H1 (cell line): ENCODE results near the gene ZBTB24. TPM values are rescaled to one million over a fixed set of nuclear protein-coding genes. Genes with fewer than 3 reads are reported as not detected.

Experiments
- polyA plus RNA-seq, 7 experiments: library from polyadenylated mRNA; depleted of rRNA in 3 of 7; stranded (reverse) in 5 of 7; unstranded in 2 of 7; fragments of >200 nt in 5 of 7; fragments of 200-250 nt in 2 of 7; gene quantifications; 1 replicate in 5 of 7; 2 replicates in 1 of 7; 4 replicates in 1 of 7; pipeline versions ENCODE4 v1.2.1 to v1.2.3, GENCODE V29; 2011 to 2013; ENCODE audit warnings: missing spikeins in 2 of 7, mixed read lengths in 2 of 7
- total RNA-seq: library from RNA; stranded (reverse); fragmentation: NEBNext Ultra II Directional; extraction: Animal tissue kit (Norgen Biotek cat#: 25700); gene quantifications from 2 replicates; pipeline ENCODE4 v1.2.1, GENCODE V29; 2021
- TF ChIP-seq, protein P1 (sequence below): fragments of 300-600 bp; sonication (generic); IDR thresholded peaks from 2 replicates; pipeline ENCODE4 v1.7.1; 2012; ENCODE audit warnings: low read length, moderate library complexity, mild to moderate bottlenecking, inconsistent platforms; ENCODE audit not compliant: insufficient replicate concordance

ZBTB24 gene
- total and polyA plus RNA-seq, 2 of the 8 experiments (the other 6 are each of a cell fraction or from before 2014, with no cell fraction given): 7.5 to 21.0 TPM

DNA sequence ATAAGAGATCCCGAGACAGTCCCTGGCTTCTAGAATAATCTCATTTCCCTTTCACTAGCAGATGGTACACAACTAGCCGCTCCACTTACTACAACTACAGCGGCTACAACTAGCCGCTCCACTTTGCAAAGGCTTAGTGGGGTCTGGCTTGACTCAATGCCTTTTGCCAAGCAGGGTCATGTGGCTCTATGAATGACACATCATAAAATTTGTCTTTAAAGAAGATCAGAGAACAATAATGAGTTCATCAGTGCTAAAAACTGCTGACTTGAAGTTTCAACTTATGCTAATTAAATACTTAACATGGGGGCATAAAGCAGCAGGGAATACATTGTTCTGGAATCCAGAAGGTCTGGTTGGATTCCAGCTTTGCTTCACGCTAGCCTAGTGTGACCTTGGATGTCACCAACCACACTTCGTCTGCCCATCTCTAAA, 25.4 kb downstream of the ZBTB24 start (continued):
- TF ChIP-seq, protein P1, sequence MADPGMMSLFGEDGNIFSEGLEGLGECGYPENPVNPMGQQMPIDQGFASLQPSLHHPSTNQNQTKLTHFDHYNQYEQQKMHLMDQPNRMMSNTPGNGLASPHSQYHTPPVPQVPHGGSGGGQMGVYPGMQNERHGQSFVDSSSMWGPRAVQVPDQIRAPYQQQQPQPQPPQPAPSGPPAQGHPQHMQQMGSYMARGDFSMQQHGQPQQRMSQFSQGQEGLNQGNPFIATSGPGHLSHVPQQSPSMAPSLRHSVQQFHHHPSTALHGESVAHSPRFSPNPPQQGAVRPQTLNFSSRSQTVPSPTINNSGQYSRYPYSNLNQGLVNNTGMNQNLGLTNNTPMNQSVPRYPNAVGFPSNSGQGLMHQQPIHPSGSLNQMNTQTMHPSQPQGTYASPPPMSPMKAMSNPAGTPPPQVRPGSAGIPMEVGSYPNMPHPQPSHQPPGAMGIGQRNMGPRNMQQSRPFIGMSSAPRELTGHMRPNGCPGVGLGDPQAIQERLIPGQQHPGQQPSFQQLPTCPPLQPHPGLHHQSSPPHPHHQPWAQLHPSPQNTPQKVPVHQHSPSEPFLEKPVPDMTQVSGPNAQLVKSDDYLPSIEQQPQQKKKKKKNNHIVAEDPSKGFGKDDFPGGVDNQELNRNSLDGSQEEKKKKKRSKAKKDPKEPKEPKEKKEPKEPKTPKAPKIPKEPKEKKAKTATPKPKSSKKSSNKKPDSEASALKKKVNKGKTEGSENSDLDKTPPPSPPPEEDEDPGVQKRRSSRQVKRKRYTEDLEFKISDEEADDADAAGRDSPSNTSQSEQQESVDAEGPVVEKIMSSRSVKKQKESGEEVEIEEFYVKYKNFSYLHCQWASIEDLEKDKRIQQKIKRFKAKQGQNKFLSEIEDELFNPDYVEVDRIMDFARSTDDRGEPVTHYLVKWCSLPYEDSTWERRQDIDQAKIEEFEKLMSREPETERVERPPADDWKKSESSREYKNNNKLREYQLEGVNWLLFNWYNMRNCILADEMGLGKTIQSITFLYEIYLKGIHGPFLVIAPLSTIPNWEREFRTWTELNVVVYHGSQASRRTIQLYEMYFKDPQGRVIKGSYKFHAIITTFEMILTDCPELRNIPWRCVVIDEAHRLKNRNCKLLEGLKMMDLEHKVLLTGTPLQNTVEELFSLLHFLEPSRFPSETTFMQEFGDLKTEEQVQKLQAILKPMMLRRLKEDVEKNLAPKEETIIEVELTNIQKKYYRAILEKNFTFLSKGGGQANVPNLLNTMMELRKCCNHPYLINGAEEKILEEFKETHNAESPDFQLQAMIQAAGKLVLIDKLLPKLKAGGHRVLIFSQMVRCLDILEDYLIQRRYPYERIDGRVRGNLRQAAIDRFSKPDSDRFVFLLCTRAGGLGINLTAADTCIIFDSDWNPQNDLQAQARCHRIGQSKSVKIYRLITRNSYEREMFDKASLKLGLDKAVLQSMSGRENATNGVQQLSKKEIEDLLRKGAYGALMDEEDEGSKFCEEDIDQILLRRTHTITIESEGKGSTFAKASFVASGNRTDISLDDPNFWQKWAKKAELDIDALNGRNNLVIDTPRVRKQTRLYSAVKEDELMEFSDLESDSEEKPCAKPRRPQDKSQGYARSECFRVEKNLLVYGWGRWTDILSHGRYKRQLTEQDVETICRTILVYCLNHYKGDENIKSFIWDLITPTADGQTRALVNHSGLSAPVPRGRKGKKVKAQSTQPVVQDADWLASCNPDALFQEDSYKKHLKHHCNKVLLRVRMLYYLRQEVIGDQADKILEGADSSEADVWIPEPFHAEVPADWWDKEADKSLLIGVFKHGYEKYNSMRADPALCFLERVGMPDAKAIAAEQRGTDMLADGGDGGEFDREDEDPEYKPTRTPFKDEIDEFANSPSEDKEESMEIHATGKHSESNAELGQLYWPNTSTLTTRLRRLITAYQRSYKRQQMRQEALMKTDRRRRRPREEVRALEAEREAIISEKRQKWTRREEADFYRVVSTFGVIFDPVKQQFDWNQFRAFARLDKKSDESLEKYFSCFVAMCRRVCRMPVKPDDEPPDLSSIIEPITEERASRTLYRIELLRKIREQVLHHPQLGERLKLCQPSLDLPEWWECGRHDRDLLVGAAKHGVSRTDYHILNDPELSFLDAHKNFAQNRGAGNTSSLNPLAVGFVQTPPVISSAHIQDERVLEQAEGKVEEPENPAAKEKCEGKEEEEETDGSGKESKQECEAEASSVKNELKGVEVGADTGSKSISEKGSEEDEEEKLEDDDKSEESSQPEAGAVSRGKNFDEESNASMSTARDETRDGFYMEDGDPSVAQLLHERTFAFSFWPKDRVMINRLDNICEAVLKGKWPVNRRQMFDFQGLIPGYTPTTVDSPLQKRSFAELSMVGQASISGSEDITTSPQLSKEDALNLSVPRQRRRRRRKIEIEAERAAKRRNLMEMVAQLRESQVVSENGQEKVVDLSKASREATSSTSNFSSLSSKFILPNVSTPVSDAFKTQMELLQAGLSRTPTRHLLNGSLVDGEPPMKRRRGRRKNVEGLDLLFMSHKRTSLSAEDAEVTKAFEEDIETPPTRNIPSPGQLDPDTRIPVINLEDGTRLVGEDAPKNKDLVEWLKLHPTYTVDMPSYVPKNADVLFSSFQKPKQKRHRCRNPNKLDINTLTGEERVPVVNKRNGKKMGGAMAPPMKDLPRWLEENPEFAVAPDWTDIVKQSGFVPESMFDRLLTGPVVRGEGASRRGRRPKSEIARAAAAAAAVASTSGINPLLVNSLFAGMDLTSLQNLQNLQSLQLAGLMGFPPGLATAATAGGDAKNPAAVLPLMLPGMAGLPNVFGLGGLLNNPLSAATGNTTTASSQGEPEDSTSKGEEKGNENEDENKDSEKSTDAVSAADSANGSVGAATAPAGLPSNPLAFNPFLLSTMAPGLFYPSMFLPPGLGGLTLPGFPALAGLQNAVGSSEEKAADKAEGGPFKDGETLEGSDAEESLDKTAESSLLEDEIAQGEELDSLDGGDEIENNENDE: no peak
